HG03575 (cell line): ENCODE data around the gene CCDC157.
"Not testable (repeated sequence)": the region's sequence is repeated elsewhere in the genome, so short reads cannot be mapped to it uniquely, and the experiment has no call there.

Experiments
- ATAC-seq: cut with Tn5 transposase; IDR thresholded peaks from one replicate; pipeline ENCODE4 v1.9.1; 2021; ENCODE audit not compliant: unreplicated experiment, insufficient number of reproducible peaks, low FRiP score; ENCODE audit errors: extremely low read depth

CCDC157 gene

DNA sequence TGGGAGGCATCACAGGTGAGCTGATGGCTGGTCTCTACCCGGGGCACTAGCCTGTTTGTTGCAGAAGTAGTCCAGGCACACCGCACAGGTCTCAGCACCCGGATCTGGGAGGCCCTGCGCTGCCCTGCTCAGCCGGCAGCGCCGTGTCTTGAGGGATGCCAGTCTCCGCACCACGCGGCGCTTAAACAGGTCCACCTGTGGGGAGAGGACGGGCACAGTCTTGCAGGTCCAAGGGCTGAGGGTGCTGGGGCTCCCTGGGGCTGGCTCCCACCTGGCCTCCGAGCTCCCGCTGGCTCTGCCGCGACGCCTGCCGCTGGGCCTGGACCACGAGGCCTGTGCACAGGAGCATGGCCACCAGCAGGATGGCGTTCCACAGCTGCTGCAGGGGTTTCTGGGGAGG, 23.2 kb downstream of the CCDC157 start:
- ATAC-seq, result no peak

GRCh38 chr22:30381264-30381663, 24.5 kb downstream of the CCDC157 start:
- ATAC-seq, result no peak

- ATAC-seq, result no peak
These were observed 25.5 kb downstream of the CCDC157 start for GRCh38 chr22:30382340-30382739.

GRCh38 chr22:30383061-30383460, 26.3 kb downstream of the CCDC157 start:
- ATAC-seq, result no peak

GRCh38 chr22:30385942-30386341, 29.1 kb downstream of the CCDC157 start:
- ATAC-seq, result no peak

DNA sequence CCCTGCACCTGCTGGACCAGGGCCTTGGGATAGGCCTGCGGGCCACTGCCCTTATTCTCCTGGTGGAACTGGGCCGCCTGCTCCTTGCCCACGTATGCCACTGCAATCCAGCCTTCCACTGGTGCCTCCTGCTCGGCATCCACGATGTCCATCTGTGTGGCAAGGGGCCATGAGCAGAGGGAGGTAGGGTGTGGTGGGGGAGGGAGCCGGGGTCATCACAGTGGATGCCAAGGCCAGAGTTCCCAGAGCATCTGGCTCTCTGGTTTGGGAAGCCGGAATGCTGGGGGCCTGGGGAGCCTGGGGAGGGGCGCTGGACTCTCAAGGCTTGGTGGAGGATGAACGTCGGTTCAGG, 29.8 kb downstream of the CCDC157 start:
- ATAC-seq, result no peak

- ATAC-seq, result no peak
These were observed 30.4 kb downstream of the CCDC157 start, which contains the start of gene RNF215 for GRCh38 chr22:30386960-30387827. TSS of gene RNF215 (minus strand) at chr22:30387411. CDS start at chr22:30387313, 98 bp downstream.

DNA sequence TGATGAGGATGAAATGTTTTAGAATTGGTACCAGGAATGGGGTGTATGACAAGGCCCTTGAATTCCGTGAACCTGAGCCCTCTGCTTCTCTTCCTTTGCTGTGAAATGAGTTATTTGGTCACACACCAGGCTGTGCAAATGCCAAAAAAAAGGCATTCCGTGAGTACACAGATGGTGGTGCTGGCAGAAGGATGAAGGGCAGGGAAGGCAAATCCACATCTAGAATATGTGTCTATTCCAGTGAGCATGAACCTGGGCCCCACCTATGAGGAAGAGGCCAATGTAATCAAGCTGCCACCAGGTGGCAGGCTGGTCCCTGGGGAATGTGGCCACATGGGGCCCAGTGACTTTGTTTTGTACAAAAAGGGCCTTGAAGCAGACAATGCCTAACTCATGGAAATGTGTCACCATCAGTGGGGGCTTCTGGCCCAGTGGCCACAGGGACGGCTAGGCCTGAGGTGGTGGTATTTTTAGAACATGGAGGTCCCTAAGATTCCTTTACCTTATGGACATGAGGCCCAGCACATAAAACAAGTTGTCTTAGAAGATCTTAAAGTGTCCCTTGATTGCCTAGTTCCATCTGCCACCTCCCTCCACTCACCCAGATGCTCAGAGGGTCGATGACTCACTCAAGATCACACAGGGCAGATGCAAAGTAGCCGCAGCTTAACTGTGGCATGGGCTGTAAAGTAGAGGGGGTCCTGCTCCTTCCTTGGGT, 34.3 kb downstream of the CCDC157 start:
- ATAC-seq, result no peak

DNA sequence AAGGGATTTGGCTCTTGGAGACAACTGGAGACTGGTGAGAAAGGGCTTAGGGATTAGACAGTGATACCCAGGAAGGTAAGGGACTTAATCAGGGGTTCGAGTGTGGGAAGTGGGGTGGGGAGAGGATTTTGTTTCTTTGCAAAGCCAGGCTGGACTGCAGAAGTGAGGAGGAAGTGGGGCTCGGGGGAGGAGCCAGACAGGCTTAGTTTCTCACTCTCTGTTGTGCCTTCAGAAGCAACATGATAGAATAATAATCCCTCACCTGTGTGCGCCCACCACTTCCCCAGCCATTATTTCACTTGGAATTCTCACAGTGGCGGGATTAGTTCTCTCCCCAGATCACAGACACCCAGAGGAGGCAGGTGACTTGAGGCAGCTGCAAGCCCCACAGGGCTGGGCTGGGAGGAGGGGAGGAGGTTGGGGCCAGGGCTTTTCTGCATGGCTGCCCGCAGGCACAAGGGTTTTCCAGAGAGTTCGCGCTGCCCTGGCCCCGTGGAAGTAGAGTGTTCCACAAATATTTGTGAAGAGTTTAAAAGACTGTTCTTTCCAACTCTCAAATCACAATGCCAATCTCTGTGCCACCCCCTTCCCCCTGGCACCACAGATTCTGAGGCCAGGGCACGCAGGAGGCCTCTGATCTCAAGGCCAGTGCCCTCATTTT, 36.0 kb downstream of the CCDC157 start:
- no peak for ATAC-seq

DNA sequence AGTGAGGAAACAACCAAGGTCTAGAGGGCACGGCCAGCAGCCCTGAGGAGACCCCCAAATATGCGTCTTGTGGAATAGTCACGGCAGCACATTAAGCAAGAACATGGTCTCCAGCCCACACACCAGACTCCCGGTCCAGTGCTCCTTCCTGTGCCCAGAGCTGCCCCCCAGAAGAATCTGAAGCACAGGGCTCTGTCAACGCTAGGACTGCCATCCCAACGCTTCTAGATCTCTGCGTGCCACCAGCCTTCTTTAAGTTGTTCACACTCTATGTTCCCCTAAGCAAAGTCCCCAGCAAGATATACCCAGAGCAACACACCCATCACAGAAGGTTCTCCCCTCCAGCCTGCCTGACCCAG, 36.5 kb downstream of the CCDC157 start:
- ATAC-seq, result no peak

DNA sequence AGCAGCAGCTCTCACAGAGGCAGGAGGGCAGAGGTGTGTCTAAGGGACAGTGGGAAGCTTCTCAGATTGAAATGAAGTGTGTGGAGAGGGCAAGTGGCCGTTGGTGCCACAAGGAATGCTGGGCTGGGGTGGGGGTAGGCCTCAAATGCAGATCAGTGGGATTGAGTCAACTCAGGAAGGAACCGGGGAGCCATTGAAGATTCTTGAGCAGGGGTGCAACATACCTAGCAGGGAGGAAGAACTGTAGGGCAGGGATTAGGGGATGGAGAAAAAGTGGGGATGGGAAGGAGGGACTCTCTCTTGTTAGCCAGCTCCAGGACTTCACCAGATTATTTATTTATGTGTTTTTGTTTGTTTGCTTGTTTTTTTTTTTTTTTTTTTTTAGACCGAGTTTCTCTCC, 37.1 kb downstream of the CCDC157 start:
- no peak for ATAC-seq

DNA sequence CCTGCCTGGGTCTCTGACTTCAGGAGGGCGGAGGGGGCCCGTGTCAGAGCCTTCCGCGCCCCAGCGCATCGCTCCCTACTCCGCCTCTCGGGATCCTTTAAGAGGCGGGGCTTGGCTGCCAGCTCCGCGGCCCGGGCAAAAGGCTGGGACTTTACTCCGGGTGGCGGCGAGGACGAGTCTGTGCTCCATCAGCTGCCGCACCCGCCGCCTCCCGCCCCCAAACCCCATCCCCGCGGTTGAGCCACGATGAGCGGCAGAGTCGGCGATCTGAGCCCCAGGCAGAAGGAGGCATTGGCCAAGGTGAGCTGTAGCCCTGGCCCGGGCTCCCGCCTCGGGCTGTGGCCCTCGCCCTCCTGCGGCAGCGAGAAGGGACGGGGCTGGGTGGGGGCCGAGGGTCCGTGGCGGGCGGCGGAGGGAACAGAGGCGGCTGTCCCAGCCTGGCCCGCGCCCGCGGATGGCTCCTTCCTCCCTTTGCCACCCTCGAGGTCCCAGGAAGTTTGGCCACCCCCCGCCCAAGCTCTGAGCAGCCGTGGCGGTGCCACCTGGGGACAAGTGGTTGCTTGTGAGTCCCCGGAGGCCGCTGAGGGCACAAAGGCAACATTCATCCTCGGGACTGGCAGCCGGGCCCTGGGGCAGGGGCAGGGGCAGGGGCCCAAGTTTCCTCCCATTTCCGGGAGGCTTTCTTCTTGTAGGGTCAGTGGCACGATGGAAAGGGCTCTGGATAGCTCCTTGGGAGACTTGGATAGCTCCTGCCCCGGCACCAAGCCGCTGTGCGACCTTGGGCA, 40.3 kb downstream of the CCDC157 start, which contains the start of gene SEC14L2:
SEC14L2 (plus strand) TSS at position 148 of the 785 bp plus-strand sequence; CDS start at position 247, 99 bp downstream.
- ATAC-seq, result no peak

DNA sequence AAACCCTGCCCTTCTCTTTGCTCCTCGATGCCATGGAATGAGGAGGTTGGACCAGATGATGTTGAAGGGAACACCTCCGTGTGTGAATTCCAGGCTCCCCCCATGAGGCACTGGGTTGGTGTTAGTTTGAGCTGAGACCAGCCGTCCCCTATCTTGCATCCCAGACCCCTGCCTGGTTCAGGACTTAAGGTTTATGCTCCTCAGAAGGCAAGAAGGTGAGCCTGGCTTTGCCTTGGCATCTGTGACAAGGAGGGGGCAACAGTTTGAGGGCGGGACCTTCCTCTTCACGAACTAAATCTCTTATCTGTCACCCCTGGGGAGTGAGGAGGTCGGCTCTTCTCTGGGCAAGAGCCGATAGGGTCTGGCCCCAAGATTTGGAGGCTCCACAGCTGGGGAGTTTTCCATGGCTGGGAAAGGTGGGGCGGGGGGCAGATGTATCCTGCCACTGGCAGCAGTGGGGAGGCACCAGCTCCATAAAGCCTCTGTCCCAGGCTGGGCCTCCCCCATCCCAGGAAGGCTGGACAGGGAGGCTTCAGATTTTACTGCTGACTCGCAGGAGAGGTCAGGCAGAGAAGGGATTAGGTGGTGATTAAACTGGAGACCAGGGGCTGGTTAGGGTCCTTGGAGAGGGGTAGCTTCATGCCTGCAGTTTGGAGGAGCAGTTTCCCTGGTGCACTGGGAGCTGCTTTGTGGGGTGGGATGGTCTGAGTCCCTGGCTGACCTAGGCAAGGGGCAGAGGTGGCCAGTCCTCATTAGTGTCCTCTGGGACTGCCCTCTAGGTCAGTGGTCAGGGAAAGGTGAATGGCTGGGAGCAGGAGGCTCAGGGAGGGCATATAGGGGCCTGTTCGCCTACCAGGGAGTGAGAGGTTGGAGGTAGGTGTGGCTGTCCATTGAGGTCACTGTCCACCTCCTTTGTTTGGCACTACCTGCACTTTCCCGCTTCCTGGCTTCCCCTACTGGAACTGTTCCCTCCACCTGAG, 41.1 kb downstream of the CCDC157 start:
- ATAC-seq, result no peak

GRCh38 chr22:30398685-30399680, 42.2 kb downstream of the CCDC157 start:
- ATAC-seq, result no peak

DNA sequence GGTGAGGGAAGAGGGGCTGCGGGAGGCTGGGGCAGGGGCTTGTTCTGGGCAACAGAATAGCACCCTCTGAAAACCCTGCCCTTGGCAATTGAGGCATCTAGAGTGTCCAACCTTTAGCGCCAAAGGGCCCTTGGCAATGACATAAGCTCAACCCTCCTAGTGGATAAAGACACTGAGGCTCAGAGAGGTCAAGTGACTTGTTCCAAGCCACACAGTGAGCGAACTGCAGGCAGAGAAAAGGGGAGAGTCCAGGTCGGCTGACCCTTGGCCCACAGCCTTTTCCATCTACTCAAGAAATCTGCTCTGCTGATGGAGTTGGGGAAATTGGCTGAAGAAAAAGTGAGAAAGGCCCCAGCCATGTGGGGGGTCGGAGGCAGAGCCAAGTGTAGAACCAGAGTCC, 42.9 kb downstream of the CCDC157 start:
- no peak for ATAC-seq

DNA sequence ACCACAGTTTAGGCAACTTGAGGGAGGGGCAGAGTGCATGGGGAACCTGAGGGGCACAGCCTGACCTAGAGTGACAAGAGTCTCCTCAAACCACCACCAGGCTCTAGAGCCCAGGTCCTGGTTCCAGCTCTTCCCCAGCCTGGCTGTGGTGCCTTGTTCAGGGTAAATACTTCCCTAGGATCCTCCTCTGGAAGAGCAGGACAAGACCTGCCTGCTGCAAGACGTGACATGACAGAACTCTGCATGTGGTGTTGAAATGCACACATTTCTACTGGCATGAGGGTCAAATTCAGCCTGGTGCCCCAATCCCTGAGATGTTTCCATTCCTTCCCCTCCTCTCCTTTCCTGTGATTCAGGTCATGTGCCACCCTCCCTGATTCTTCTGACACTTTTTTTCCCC, 43.4 kb downstream of the CCDC157 start:
- ATAC-seq, result no peak

- ATAC-seq, result not testable (repeated sequence)
These were observed 44.2 kb downstream of the CCDC157 start for GRCh38 chr22:30401024-30401423.
